ENCODE results near the gene EFNA2. TPM values are rescaled to one million over a fixed set of nuclear protein-coding genes. Genes with fewer than 3 reads are reported as not detected.
A peak's percentile ranks its signal among the peaks of the same experiment; 100 is the strongest.

Gene EFNA2
- total RNA-seq (1.1 TPM), polyA plus RNA-seq (ENCODE audit: insufficient read depth in 1 of 8, insufficient read length in 8 of 8, low replicate concordance in 1 of 8) (1 to 10 TPM in 7 of 8 donors, under 1 TPM in 1; 0.42 to 4.5 (median 2.5) TPM)
- long read RNA-seq, donor 1, result 0 reads
- long read RNA-seq, donor 2, result 0 reads
- long read RNA-seq, donor 3, result 0 reads
- long read RNA-seq, donor 4, partial matches to known transcripts, result 0 of 2 reads
- long read RNA-seq, donor 4, other reads (novel, unspliced or antisense), result 0 of 2 reads
- long read RNA-seq, donor 5, transcript EFNA2-201 (4 exons, 949 nt), result major isoform, 5 of 5 reads
- long read RNA-seq, donor 5, partial matches to known transcripts, result 0 of 5 reads
- long read RNA-seq, donor 5, other reads (novel, unspliced or antisense), result 0 of 5 reads
- long read RNA-seq, donor 6, partial matches to known transcripts, result 0 of 1 reads
- long read RNA-seq, donor 6, other reads (novel, unspliced or antisense), result 0 of 1 reads
- long read RNA-seq, donor 7, partial matches to known transcripts, result 0 of 2 reads
- long read RNA-seq, donor 7, other reads (novel, unspliced or antisense), result 0 of 2 reads
- long read RNA-seq, donor 8, result 0 reads
- long read RNA-seq, donor 9, result 0 reads
- long read RNA-seq, donor 10, partial matches to known transcripts, result 0 of 1 reads
- long read RNA-seq, donor 10, other reads (novel, unspliced or antisense), result 0 of 1 reads
- long read RNA-seq, donor 11, partial matches to known transcripts, result 0 of 3 reads
- long read RNA-seq, donor 11, other reads (novel, unspliced or antisense), result 0 of 3 reads

- peaks cover 53% of the 10 kb centered on the region for H3K27me3 ChIP-seq (ENCODE audit: control insufficient read depth, insufficient read depth, low read length)
- no peaks in the 10 kb centered on the region for H3K9me3 ChIP-seq (replicated peaks; ENCODE audit: control insufficient read depth, low read depth, low read length)
- H3K4me3 ChIP-seq (ENCODE audit: low read length), result peak within 1 kb of the TSS; percentile 30
- H3K27ac ChIP-seq (ENCODE audit: low read length), result no peak within 1 kb of the TSS
- DNase-seq, result peak; percentile 33
- peaks cover 22% of the 10 kb centered on the region for H3K4me1 ChIP-seq (ENCODE audit: control insufficient read depth, insufficient read depth, low read length)
- under 1% methylated on average over 112 of the region's 113 CpGs for WGBS (ENCODE audit: insufficient coverage)
- H3K36me3 ChIP-seq (ENCODE audit: control insufficient read depth, insufficient read depth, low read length), result no peaks in the 10 kb centered on the region
Observed at GRCh38 chr19:1285737-1286360, at the start of gene EFNA2. Gene EFNA2 (plus strand): TSS chr19:1285873. CDS start chr19:1286169, 296 bp downstream.

- Histone ChIP-seq H3K36me3 (ENCODE audit: control insufficient read depth, insufficient read depth, low read length) (peaks cover 4% of the 10 kb centered on the region), H3K27ac (ENCODE audit: low read length) (no peak overlapping the region), H3K4me1 (ENCODE audit: control insufficient read depth, insufficient read depth, low read length) (peaks cover 55% of the 10 kb centered on the region), H3K4me3 (ENCODE audit: low read length) (no peak overlapping the region), H3K27me3 (ENCODE audit: control insufficient read depth, insufficient read depth, low read length) (peaks cover 9% of the 10 kb centered on the region), H3K9me3 (replicated peaks; ENCODE audit: control insufficient read depth, low read depth, low read length) (no peaks in the 10 kb centered on the region)
- no peak for DNase-seq
- WGBS (ENCODE audit: insufficient coverage), result 7% methylated on average over 21 of the region's 42 CpGs
Observed at GRCh38 chr19:1236576-1236975, 49.1 kb upstream of the EFNA2 start.

GRCh38 chr19:1237027-1237659 is 48.5 kb upstream of the EFNA2 start:
- under 1% methylated on average over 60 of the region's 60 CpGs for WGBS (ENCODE audit: insufficient coverage)
- Histone ChIP-seq H3K9me3 (replicated peaks; ENCODE audit: control insufficient read depth, low read depth, low read length) (no peaks in the 10 kb centered on the region), H3K36me3 (ENCODE audit: control insufficient read depth, insufficient read depth, low read length) (peaks cover 4% of the 10 kb centered on the region), H3K27me3 (ENCODE audit: control insufficient read depth, insufficient read depth, low read length) (peaks cover 9% of the 10 kb centered on the region), H3K4me3 (ENCODE audit: low read length) (peak overlapping the region; percentile 46), H3K4me1 (ENCODE audit: control insufficient read depth, insufficient read depth, low read length) (peaks cover 52% of the 10 kb centered on the region), H3K27ac (ENCODE audit: low read length) (no peak overlapping the region)
- DNase-seq, result peak; percentile 61

GRCh38 chr19:1237754-1238368 is 47.8 kb upstream of the EFNA2 start, which contains the start of gene CBARP:
Gene CBARP (minus strand): TSS chr19:1238005. CDS start chr19:1236100, 1,905 bp downstream.
- peak within 1 kb of the TSS; percentile 51 for H3K27ac ChIP-seq (ENCODE audit: low read length)
- H3K36me3 ChIP-seq (ENCODE audit: control insufficient read depth, insufficient read depth, low read length), result peaks cover 4% of the 10 kb centered on the region
- H3K9me3 ChIP-seq (replicated peaks; ENCODE audit: control insufficient read depth, low read depth, low read length), result no peaks in the 10 kb centered on the region
- H3K4me3 ChIP-seq (ENCODE audit: low read length), result peak within 1 kb of the TSS; percentile 46
- H3K27me3 ChIP-seq (ENCODE audit: control insufficient read depth, insufficient read depth, low read length), result peaks cover 9% of the 10 kb centered on the region
- peak; percentile 65 for DNase-seq
- peaks cover 51% of the 10 kb centered on the region for H3K4me1 ChIP-seq (ENCODE audit: control insufficient read depth, insufficient read depth, low read length)
- under 1% methylated on average over 86 of the region's 87 CpGs for WGBS (ENCODE audit: insufficient coverage)

- peaks cover 9% of the 10 kb centered on the region for H3K27me3 ChIP-seq (ENCODE audit: control insufficient read depth, insufficient read depth, low read length)
- no peak for DNase-seq
Observed at GRCh38 chr19:1238369-1239303, 47.0 kb upstream of the EFNA2 start.

GRCh38 chr19:1239420-1239795 is 46.3 kb upstream of the EFNA2 start:
- Histone ChIP-seq H3K27me3 (ENCODE audit: control insufficient read depth, insufficient read depth, low read length) (peaks cover 9% of the 10 kb centered on the region), H3K36me3 (ENCODE audit: control insufficient read depth, insufficient read depth, low read length) (peaks cover 2% of the 10 kb centered on the region), H3K4me3 (ENCODE audit: low read length) (no peak overlapping the region), H3K4me1 (ENCODE audit: control insufficient read depth, insufficient read depth, low read length) (peaks cover 63% of the 10 kb centered on the region), H3K27ac (ENCODE audit: low read length) (peak overlapping the region; percentile 94), H3K9me3 (replicated peaks; ENCODE audit: control insufficient read depth, low read depth, low read length) (no peaks in the 10 kb centered on the region)
- 78% methylated on average over 9 of the region's 11 CpGs for WGBS (ENCODE audit: insufficient coverage)
- DNase-seq, result no peak

More at GRCh38 chr19:1238369-1239303, 47.0 kb upstream of the EFNA2 start:
- Histone ChIP-seq H3K4me1 (ENCODE audit: control insufficient read depth, insufficient read depth, low read length) (peaks cover 56% of the 10 kb centered on the region), H3K36me3 (ENCODE audit: control insufficient read depth, insufficient read depth, low read length) (peaks cover 4% of the 10 kb centered on the region), H3K9me3 (replicated peaks; ENCODE audit: control insufficient read depth, low read depth, low read length) (no peaks in the 10 kb centered on the region), H3K4me3 (ENCODE audit: low read length) (peak overlapping the region; percentile 29), H3K27ac (ENCODE audit: low read length) (peak overlapping the region; percentile 51)
- WGBS (ENCODE audit: insufficient coverage), result 48% methylated on average over 31 of the region's 34 CpGs

GRCh38 chr19:1239796-1240737 is 45.6 kb upstream of the EFNA2 start:
- peaks cover 9% of the 10 kb centered on the region for H3K27me3 ChIP-seq (ENCODE audit: control insufficient read depth, insufficient read depth, low read length)
- 5% methylated on average over 74 of the region's 84 CpGs for WGBS (ENCODE audit: insufficient coverage)

GRCh38 chr19:1240925-1241324 is 44.7 kb upstream of the EFNA2 start:
- H3K27ac ChIP-seq (ENCODE audit: low read length), result peak overlapping the region; percentile 47
- H3K4me3 ChIP-seq (ENCODE audit: low read length), result no peak overlapping the region

More at GRCh38 chr19:1239796-1240737, 45.6 kb upstream of the EFNA2 start:
- Histone ChIP-seq H3K4me1 (ENCODE audit: control insufficient read depth, insufficient read depth, low read length) (peaks cover 70% of the 10 kb centered on the region), H3K9me3 (replicated peaks; ENCODE audit: control insufficient read depth, low read depth, low read length) (no peaks in the 10 kb centered on the region), H3K36me3 (ENCODE audit: control insufficient read depth, insufficient read depth, low read length) (peaks cover 4% of the 10 kb centered on the region), H3K27ac (ENCODE audit: low read length) (peak overlapping the region; percentile 94), H3K4me3 (ENCODE audit: low read length) (peak overlapping the region; percentile 41)
- DNase-seq, result peak; percentile 96

More at GRCh38 chr19:1240925-1241324, 44.7 kb upstream of the EFNA2 start:
- Histone ChIP-seq H3K9me3 (replicated peaks; ENCODE audit: control insufficient read depth, low read depth, low read length) (no peaks in the 10 kb centered on the region), H3K36me3 (ENCODE audit: control insufficient read depth, insufficient read depth, low read length) (peaks cover 4% of the 10 kb centered on the region), H3K27me3 (ENCODE audit: control insufficient read depth, insufficient read depth, low read length) (peaks cover 9% of the 10 kb centered on the region), H3K4me1 (ENCODE audit: control insufficient read depth, insufficient read depth, low read length) (peaks cover 78% of the 10 kb centered on the region)
- no peak for DNase-seq
- 54% methylated on average over 11 of the region's 15 CpGs for WGBS (ENCODE audit: insufficient coverage)
